HCT116 (cell line): ENCODE measurements around the gene MAP2K5. TPM values are rescaled to one million over a fixed set of nuclear protein-coding genes. Genes with fewer than 3 reads are reported as not detected.

Source experiments
- ATAC-seq: fragments of 200-7000 bp; cut with Tn5 transposase; 2 replicates; pipeline ENCODE4 v1.9.1; 2020; ENCODE audit warnings: mild to moderate bottlenecking, moderate library complexity
- BruUV-seq: library from RNA; stranded (reverse); fragments of 400-500 nt; replicated peaks from 2 replicates; lab custom pipeline; 2021; lab: Mats Ljungman, UMichigan
- CTCF ChIA-PET: fragments of 300-600 bp; sonication (Branson Sonifier 250); formaldehyde crosslinking; loops from one replicate; lab custom pipeline; 2021; ENCODE audit warnings: antibody characterized with exemption; lab: Charles Lee
- POLR2A ChIA-PET: fragments of 300-600, 350-600 bp; sonication (Branson Sonifier 250); formaldehyde crosslinking; loops from one replicate; lab custom pipeline; 2021; ENCODE audit warnings: antibody characterized with exemption; lab: Charles Lee
- RAD21 ChIA-PET, 2 experiments: fragments of 300-600 bp; sonication (Branson Sonifier 250); formaldehyde crosslinking; loops; one replicate each; lab custom pipeline; 2023; ENCODE audit warnings: low total read pairs in 2 of 2; ENCODE audit not compliant: uncharacterized antibody in 2 of 2, unreplicated experiment in 2 of 2, low non-redundant PET in 1 of 2; lab: Charles Lee
- DNase-seq: peaks from one replicate; pipeline ENCODE4 v3.0.0-alpha.2; 2010; ENCODE audit warnings: low read depth, low spot score
- H2AFZ ChIP-seq: fragments of 200-600 bp; shearing (Covaris generic), sonication (generic); 2 replicates; pipeline ENCODE4 v1.6.1; 2017; ENCODE audit warnings: low read depth, mixed run types, mixed read lengths, antibody characterized with exemption, low read length; ENCODE audit not compliant: poor library complexity, severe bottlenecking
- H3K27ac ChIP-seq: 2 replicates; pipeline ENCODE4 v1.5.1; 2012; ENCODE audit warnings: low read depth, low read length
- H3K27me3 ChIP-seq: fragments of 200-600 bp; sonication (generic); 2 replicates; pipeline ENCODE4 v1.6.1; 2016; ENCODE audit warnings: mixed run types, low read length, mixed read lengths; ENCODE audit not compliant: insufficient read depth
- H3K36me3 ChIP-seq, 2 experiments: fragments of 200-500 bp in 1 of 2; fragments of 200-600 bp in 1 of 2; sonication (Bioruptor generic) in 1 of 2; sonication (generic) in 1 of 2; 2 replicates each; pipeline versions ENCODE4 v1.5.1 to v1.6.1; 2014 to 2016; ENCODE audit warnings: low read length in 2 of 2, inconsistent platforms in 1 of 2, mixed read lengths in 1 of 2, mixed run types in 1 of 2; ENCODE audit not compliant: insufficient read depth in 2 of 2, control insufficient read depth in 1 of 2
- H3K4me1 ChIP-seq, 2 experiments: fragments of 200-600 bp in 1 of 2; sonication (generic) in 1 of 2; 2 replicates each; pipeline versions ENCODE4 v1.5.1 to v1.6.1; 2012 to 2017; ENCODE audit warnings: low read length in 2 of 2, inconsistent platforms in 1 of 2, mild to moderate bottlenecking in 1 of 2, mixed read lengths in 1 of 2, mixed run types in 1 of 2, moderate library complexity in 1 of 2; ENCODE audit not compliant: insufficient read depth in 2 of 2, control insufficient read depth in 1 of 2
- H3K4me2 ChIP-seq: fragments of 200-600 bp; sonication (generic); 2 replicates; pipeline ENCODE4 v1.6.1; 2017; ENCODE audit warnings: mixed run types, low read length, mixed read lengths
- H3K4me3 ChIP-seq, 2 experiments: fragments of 200-600 bp in 1 of 2; sonication (generic) in 1 of 2; replicated peaks in 1 of 2; 2 replicates each; pipeline ENCODE4 v1.5.1; 2011 to 2016; ENCODE audit warnings: low read length in 2 of 2, control low read depth in 1 of 2, low read depth in 1 of 2, mild to moderate bottlenecking in 1 of 2, mixed read lengths in 1 of 2, mixed run types in 1 of 2
- H3K79me2 ChIP-seq: fragments of 200-600 bp; sonication (generic); 2 replicates; pipeline ENCODE4 v1.6.1; 2017; ENCODE audit warnings: mild to moderate bottlenecking, mixed run types, low read length, moderate library complexity, mixed read lengths; ENCODE audit not compliant: insufficient read depth
- H3K9ac ChIP-seq: fragments of 200-600 bp; sonication (generic); 2 replicates; pipeline ENCODE4 v1.6.1; 2016; ENCODE audit warnings: low read length, mixed read lengths
- H3K9me2 ChIP-seq: fragments of 200-600 bp; sonication (generic), shearing (Covaris generic); 2 replicates; pipeline ENCODE4 v1.6.1; 2017; ENCODE audit warnings: mixed run types, mild to moderate bottlenecking, moderate library complexity; ENCODE audit not compliant: insufficient read depth
- H3K9me3 ChIP-seq, 2 experiments: fragments of 200-500 bp in 1 of 2; fragments of 200-600 bp in 1 of 2; sonication (Bioruptor generic) in 1 of 2; sonication (generic) in 1 of 2; 2 replicates each; pipeline ENCODE4 v1.6.1; 2014 to 2017; ENCODE audit warnings: low read length in 2 of 2, mixed read lengths in 2 of 2, inconsistent platforms in 1 of 2, low read depth in 1 of 2, mild to moderate bottlenecking in 1 of 2, mixed run types in 1 of 2, moderate library complexity in 1 of 2; ENCODE audit not compliant: control insufficient read depth in 1 of 2, insufficient read depth in 1 of 2
- H4K20me1 ChIP-seq: fragments of 200-600 bp; sonication (generic), shearing (Covaris generic); 2 replicates; pipeline ENCODE4 v1.6.1; 2017; ENCODE audit warnings: mixed run types, mild to moderate bottlenecking, moderate library complexity; ENCODE audit not compliant: insufficient read depth
- ATF3 ChIP-seq: IDR thresholded peaks from 2 replicates; pipeline ENCODE4 v1.6.1; 2012
- CEBPB ChIP-seq: IDR thresholded peaks from 2 replicates; pipeline ENCODE4 v1.6.1; 2012; ENCODE audit warnings: low read depth
- CTCF ChIP-seq, 3 experiments: fragments of 200-600 bp in 1 of 3; sonication (generic) in 1 of 3; IDR thresholded peaks in 2 of 3; conservative IDR thresholded peaks in 1 of 3; 2 replicates each; pipeline ENCODE4 v1.5.1; 2012 to 2017; ENCODE audit warnings: low read depth in 2 of 3, low read length in 2 of 3, antibody characterized with exemption in 1 of 3, borderline replicate concordance in 1 of 3, control low read depth in 1 of 3, mild to moderate bottlenecking in 1 of 3, mixed read lengths in 1 of 3, mixed run types in 1 of 3, moderate library complexity in 1 of 3; ENCODE audit not compliant: insufficient read depth in 1 of 3
- EGR1 ChIP-seq: IDR thresholded peaks from 2 replicates; pipeline ENCODE4 v1.6.1; 2012; ENCODE audit warnings: low read depth
- ELF1 ChIP-seq: IDR thresholded peaks from 2 replicates; pipeline ENCODE4 v1.6.1; 2012; ENCODE audit warnings: low read depth, borderline replicate concordance
- EZH2 ChIP-seq: fragments of 200-600 bp; sonication (generic); IDR thresholded peaks from 2 replicates; pipeline ENCODE4 v1.6.1; 2017; ENCODE audit warnings: antibody characterized with exemption, mixed run types
- FOSL1 ChIP-seq: IDR thresholded peaks from 2 replicates; pipeline ENCODE4 v1.6.1; 2012; ENCODE audit warnings: low read depth
- JUND ChIP-seq: IDR thresholded peaks from 2 replicates; pipeline ENCODE4 v1.6.1; 2012
- MAX ChIP-seq: IDR thresholded peaks from 2 replicates; pipeline ENCODE4 v1.6.1; 2012
- POLR2A ChIP-seq: IDR thresholded peaks from 2 replicates; pipeline ENCODE4 v1.7.0; 2011; ENCODE audit warnings: borderline replicate concordance; ENCODE audit not compliant: insufficient read depth, insufficient read length; ENCODE audit errors: extremely low read depth
- POLR2AphosphoS5 ChIP-seq: IDR thresholded peaks from 2 replicates; pipeline ENCODE4 v1.6.1; 2011; ENCODE audit warnings: mild to moderate bottlenecking, low read depth, low read length, moderate library complexity
- RAD21 ChIP-seq: IDR thresholded peaks from 2 replicates; pipeline ENCODE4 v1.6.1; 2012; ENCODE audit warnings: low read depth, mild to moderate bottlenecking
- SIN3A ChIP-seq: IDR thresholded peaks from 2 replicates; pipeline ENCODE4 v1.6.1; 2012; ENCODE audit warnings: low read depth
- SP1 ChIP-seq: IDR thresholded peaks from 2 replicates; pipeline ENCODE4 v1.6.1; 2012; ENCODE audit warnings: low read depth
- SRF ChIP-seq: IDR thresholded peaks from 2 replicates; pipeline ENCODE4 v1.6.1; 2012; ENCODE audit warnings: low read depth
- YY1 ChIP-seq: IDR thresholded peaks from 2 replicates; pipeline ENCODE4 v1.6.1; 2011; ENCODE audit warnings: low read length, low read depth, moderate library complexity, mild to moderate bottlenecking; ENCODE audit not compliant: insufficient replicate concordance; ENCODE audit errors: extremely low read depth
- ZFX ChIP-seq: fragments of 450-650 bp; IDR thresholded peaks from 2 replicates; pipeline ENCODE4 v1.6.1; 2017
- ZNF274 ChIP-seq: fragments of 200-500 bp; sonication (Bioruptor generic); IDR thresholded peaks from 2 replicates; pipeline ENCODE4 v1.6.1; 2014; ENCODE audit warnings: mild to moderate bottlenecking, low read depth, low read length, inconsistent platforms
- intact Hi-C: fragments of 100-400 bp; cut with micrococcal nuclease; formaldehyde crosslinking; loops from 2 replicates; pipeline ENCODE4 v1.10.0; 2022
- total RNA-seq: library from RNA; stranded (reverse); gene quantifications from one replicate; pipeline ENCODE4 v1.2.1, GENCODE V29; 2021; ENCODE audit not compliant: unreplicated experiment
- TF ChIP-seq, protein P1 (sequence below): IDR thresholded peaks from 2 replicates; pipeline ENCODE4 v1.6.1; 2011; ENCODE audit warnings: mild to moderate bottlenecking, low read length, moderate library complexity; ENCODE audit not compliant: insufficient replicate concordance; ENCODE audit errors: extremely low read depth
- TF ChIP-seq, protein P2 (sequence below): IDR thresholded peaks from 2 replicates; pipeline ENCODE4 v1.6.1; 2012; ENCODE audit warnings: low read depth

The MAP2K5 gene
- total RNA-seq, 1 experiment from 2014 or later, result 15.6 TPM

DNA sequence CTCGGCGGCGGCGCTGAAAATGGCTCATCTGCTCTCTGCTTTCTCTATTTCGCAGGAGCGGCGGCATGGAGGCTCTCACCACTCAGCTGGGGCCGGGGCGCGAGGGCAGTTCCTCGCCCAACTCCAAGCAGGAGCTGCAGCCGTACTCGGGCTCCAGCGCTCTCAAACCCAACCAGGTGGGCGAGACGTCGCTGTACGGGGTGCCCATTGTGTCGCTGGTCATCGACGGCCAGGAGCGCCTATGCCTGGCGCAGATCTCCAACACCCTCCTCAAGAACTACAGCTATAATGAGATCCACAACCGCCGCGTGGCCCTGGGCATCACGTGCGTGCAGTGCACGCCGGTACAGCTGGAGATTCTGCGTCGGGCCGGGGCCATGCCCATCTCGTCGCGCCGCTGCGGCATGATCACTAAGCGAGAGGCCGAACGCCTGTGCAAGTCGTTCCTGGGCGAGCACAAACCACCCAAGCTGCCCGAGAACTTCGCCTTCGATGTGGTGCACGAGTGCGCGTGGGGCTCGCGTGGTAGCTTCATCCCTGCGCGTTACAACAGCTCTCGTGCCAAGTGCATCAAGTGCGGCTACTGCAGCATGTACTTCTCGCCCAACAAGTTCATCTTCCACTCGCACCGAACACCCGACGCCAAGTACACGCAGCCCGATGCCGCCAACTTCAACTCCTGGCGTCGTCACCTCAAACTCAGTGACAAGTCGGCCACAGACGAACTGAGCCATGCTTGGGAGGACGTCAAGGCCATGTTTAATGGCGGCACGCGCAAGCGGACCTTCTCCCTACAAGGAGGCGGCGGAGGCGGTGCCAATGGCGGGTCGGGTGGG is 283.6 kb downstream of the MAP2K5 start:
- H3K9me3 ChIP-seq, result no peaks in the 10 kb centered on the region
- intact Hi-C loops, result no loop called here
- no peaks in the 10 kb centered on the region for H3K36me3 ChIP-seq
- H3K4me1 ChIP-seq, result no peaks in the 10 kb centered on the region
- H3K27me3 ChIP-seq, result no peaks in the 10 kb centered on the region
- no peak overlapping the region for H3K4me2 ChIP-seq
- DNase-seq (no peak), ATAC-seq (no peak)
- no peak overlapping the region for H3K4me3 ChIP-seq
- ChIA-PET POLR2A (no interaction called here), CTCF (no interaction called here), RAD21 (no interaction called here)
- H3K9me2 ChIP-seq, result no peaks in the 10 kb centered on the region
- no peak overlapping the region for H2AFZ ChIP-seq
- H3K9ac ChIP-seq, result no peak overlapping the region
- no peaks in the 10 kb centered on the region for H3K79me2 ChIP-seq
- BruUV-seq, result no TSS peak
- H4K20me1 ChIP-seq, result no peaks in the 10 kb centered on the region
- no peak overlapping the region for H3K27ac ChIP-seq
- TF ChIP-seq ZNF274 (no peak), POLR2A (no peak), RAD21 (no peak), ELF1 (no peak), EZH2 (no peak), POLR2AphosphoS5 (no peak), ATF3 (no peak), SIN3A (no peak), FOSL1 (no peak), SP1 (no peak), EGR1 (no peak), MAX (no peak), SRF (no peak), ZFX (no peak), JUND (no peak), CEBPB (no peak), CTCF (IDR thresholded peaks at IDR 0.05 in 2 of 3, conservative IDR thresholded peaks at IDR 0.05 in 1 of 3; ENCODE audit: borderline replicate concordance in 1 of 3, insufficient read depth in 1 of 3, low read depth in 2 of 3, low read length in 2 of 3) (no peak), YY1 (no peak)
- TF ChIP-seq, protein P1, sequence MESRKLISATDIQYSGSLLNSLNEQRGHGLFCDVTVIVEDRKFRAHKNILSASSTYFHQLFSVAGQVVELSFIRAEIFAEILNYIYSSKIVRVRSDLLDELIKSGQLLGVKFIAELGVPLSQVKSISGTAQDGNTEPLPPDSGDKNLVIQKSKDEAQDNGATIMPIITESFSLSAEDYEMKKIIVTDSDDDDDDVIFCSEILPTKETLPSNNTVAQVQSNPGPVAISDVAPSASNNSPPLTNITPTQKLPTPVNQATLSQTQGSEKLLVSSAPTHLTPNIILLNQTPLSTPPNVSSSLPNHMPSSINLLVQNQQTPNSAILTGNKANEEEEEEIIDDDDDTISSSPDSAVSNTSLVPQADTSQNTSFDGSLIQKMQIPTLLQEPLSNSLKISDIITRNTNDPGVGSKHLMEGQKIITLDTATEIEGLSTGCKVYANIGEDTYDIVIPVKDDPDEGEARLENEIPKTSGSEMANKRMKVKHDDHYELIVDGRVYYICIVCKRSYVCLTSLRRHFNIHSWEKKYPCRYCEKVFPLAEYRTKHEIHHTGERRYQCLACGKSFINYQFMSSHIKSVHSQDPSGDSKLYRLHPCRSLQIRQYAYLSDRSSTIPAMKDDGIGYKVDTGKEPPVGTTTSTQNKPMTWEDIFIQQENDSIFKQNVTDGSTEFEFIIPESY, result no peak
- TF ChIP-seq, protein P2, sequence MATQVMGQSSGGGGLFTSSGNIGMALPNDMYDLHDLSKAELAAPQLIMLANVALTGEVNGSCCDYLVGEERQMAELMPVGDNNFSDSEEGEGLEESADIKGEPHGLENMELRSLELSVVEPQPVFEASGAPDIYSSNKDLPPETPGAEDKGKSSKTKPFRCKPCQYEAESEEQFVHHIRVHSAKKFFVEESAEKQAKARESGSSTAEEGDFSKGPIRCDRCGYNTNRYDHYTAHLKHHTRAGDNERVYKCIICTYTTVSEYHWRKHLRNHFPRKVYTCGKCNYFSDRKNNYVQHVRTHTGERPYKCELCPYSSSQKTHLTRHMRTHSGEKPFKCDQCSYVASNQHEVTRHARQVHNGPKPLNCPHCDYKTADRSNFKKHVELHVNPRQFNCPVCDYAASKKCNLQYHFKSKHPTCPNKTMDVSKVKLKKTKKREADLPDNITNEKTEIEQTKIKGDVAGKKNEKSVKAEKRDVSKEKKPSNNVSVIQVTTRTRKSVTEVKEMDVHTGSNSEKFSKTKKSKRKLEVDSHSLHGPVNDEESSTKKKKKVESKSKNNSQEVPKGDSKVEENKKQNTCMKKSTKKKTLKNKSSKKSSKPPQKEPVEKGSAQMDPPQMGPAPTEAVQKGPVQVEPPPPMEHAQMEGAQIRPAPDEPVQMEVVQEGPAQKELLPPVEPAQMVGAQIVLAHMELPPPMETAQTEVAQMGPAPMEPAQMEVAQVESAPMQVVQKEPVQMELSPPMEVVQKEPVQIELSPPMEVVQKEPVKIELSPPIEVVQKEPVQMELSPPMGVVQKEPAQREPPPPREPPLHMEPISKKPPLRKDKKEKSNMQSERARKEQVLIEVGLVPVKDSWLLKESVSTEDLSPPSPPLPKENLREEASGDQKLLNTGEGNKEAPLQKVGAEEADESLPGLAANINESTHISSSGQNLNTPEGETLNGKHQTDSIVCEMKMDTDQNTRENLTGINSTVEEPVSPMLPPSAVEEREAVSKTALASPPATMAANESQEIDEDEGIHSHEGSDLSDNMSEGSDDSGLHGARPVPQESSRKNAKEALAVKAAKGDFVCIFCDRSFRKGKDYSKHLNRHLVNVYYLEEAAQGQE, result no peak
